GM10847 (cell line): Measurements from ENCODE around the gene ARHGAP12.

Source experiments
- POLR2A ChIP-seq: IDR thresholded peaks from 2 replicates; pipeline ENCODE4 v1.6.1; 2011; ENCODE audit not compliant: insufficient read length; ENCODE audit errors: extremely low read depth

Gene ARHGAP12

GRCh38 chr10:31954410-31955191 lies 26.0 kb upstream of the ARHGAP12 start:
- TF ChIP-seq POLR2A = no peak

DNA sequence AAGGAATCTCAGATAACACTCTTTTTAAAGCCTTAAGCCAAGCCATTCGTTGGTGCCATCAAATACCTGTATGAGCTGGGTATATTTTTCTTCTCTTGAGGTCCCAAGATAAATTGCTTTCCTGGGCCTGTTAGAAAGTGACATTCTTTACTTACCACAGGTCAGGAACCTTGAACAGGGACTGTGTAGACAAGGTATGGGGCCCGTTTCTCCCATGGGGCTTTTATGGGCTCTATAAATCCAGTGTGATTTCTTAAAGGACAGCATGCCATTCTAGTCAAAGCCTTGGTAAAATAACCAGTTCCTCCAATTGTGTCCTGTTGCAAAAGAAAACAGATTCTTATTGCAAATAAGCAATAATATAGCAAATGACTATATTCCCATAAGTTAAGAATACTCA lies 24.8 kb upstream of the ARHGAP12 start:
- TF ChIP-seq POLR2A = no peak

- TF ChIP-seq POLR2A = no peak
Measured at GRCh38 chr10:31953080-31953479, 24.4 kb upstream of the ARHGAP12 start.

DNA sequence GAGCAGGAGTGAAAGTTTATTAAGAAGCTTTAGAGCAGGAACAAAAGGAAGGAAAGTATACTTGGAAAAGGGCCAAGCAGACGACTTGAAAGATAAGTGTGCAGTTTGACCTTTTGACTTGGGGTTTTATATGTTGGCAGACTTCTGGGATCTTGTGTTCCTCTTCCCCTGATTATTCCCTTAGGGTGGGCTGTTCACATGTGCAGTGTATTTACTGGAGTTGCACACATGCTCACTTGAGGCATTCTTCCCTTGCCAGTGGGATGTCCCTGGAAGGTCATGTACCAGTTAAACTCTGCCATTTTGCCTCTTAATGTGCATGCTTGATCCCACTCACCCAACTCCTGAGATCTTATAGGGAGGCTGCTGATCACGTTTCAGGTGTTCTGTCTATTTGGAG lies 23.4 kb upstream of the ARHGAP12 start:
- no peak for TF ChIP-seq POLR2A

DNA sequence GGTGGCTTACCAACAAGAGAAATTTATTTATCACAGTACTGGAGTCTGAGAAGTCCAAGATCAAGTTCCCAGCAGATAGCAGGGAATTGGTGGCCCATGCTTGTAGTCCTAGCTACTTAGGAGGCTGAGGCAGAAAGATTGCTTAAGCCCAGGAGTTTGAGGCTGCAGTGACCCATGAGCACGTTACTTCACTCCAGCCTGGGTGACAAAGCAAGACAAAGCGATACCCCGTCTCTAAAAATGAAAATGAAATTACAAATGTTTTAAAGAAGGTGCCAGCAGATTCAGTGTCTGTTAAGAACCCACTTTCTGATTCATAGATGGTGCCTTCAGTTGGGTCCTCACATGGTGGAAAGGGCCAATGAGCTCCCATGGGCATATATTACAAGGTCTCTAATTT lies 20.6 kb upstream of the ARHGAP12 start:
- no peak for TF ChIP-seq POLR2A

DNA sequence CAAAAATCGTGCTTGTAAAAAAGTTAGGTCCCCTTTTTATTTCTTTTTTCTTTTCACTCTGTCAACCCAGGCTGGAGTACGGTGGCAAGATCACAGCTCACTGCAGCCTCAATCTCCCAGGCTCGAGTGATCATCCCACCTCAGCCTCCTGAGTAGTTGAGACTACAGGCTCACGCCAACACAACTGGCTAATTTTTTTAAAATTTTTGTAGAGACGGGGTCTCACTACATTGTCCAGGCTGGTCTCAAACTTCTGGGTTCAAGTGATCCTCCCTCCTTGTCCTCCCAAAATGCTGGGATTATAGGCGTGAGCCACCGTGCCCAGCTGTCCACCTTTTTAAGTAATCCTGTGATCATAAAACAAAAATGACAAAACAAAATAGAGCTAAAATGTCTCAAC lies 19.4 kb upstream of the ARHGAP12 start:
- TF ChIP-seq POLR2A = no peak

GRCh38 chr10:31947144-31947926 lies 18.7 kb upstream of the ARHGAP12 start:
- TF ChIP-seq POLR2A = no peak

DNA sequence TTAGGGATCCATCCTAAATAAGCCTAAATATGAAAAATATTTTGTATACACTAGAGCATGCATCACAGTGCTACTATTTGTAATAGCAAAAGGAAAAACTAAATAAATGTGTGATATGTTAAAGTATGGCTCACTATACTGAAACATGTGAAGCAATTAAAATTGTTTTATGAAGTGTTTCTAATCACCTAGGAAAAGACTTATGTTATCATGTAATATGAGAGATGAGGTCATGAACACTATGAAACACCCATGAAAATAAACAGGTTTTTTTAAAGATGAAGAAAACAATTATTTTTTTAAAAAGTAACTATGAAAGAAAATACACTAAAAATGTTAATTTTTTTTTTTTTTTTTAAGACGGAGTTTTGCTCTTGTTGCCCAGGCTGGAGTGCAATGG lies 16.8 kb upstream of the ARHGAP12 start:
- TF ChIP-seq POLR2A = no peak

- TF ChIP-seq POLR2A = no peak
Measured at GRCh38 chr10:31944071-31944433, 15.4 kb upstream of the ARHGAP12 start.

GRCh38 chr10:31942892-31943291 lies 14.3 kb upstream of the ARHGAP12 start:
- TF ChIP-seq POLR2A = no peak

DNA sequence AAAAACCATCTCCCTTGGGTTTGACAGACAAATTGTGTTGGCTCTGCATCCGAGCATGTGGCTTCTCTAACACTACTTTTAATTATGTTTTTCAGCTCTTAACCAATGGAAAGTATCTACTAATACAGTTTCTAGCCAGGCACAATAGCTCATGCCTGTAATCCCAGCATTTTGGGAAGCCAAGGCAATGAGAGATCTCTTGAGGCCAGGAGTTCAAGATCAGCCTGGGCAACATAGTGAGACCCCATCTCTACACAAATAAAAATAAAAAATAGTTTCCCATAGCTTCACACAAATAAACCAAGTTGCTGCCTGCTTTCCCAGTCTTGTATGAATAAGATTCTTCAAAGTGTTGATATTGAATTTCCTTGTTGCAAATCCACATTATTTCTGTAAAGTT lies 13.8 kb upstream of the ARHGAP12 start:
- TF ChIP-seq POLR2A = no peak

DNA sequence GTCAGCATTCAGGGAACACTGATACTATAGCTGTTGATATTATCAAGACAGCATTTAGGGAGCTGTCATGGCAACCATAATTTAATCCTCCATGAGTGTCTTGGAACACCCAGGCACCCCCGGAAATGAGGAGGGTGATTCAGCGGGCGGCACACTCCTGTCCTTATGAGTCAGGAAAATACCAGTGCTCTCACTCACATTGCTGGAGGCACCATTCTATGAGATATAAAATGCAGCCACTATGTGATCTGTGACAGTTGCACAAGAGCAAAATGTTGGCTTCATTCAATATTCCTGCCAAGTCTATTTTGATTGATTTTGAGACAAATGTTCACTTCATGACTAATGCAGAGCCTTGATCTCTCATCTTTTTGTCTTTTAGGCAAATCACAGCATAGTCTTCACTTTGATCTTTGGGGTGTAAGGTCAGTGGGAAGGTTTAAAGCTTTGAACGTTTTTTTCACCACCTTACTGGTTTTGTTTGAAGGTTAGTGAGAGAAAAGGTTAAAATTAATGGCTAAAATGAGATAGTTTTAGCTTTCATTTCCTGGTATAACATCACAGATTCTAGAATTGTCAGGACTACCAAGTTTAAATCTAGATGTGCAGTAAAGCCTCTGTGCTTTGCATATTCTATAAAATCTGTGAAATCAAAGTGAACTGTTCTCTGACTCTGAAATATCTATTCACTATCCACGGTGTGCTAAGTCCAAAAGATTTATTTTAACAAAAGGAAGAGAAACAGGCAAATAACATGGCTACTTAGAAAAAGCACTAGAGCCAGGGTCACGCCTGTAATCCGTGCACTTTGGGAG lies 12.4 kb upstream of the ARHGAP12 start:
- TF ChIP-seq POLR2A = no peak

- no peak for TF ChIP-seq POLR2A
Measured at GRCh38 chr10:31939797-31940708, 11.4 kb upstream of the ARHGAP12 start.

DNA sequence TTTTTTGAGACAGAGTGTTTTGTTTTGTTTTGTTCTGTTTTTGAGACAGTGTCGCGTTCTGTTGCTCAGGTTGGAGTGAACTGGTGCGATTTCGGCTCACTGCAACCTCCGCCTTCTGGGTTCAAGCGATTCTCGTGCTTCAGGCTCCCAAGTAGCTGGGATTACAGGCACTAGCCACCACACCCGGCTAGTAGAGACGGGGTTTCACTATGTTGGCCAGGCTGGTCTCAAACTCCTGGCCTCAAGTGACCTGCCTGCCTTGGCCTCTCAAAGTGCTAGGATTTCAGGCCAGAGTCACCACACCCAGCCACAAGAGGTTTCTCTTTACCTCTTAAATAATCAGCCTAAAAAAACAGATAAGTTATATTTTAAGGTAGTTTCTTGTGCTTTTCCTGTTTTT lies 8.7 kb upstream of the ARHGAP12 start:
- no peak for TF ChIP-seq POLR2A

GRCh38 chr10:31936933-31937332 lies 8.3 kb upstream of the ARHGAP12 start:
- TF ChIP-seq POLR2A = no peak

DNA sequence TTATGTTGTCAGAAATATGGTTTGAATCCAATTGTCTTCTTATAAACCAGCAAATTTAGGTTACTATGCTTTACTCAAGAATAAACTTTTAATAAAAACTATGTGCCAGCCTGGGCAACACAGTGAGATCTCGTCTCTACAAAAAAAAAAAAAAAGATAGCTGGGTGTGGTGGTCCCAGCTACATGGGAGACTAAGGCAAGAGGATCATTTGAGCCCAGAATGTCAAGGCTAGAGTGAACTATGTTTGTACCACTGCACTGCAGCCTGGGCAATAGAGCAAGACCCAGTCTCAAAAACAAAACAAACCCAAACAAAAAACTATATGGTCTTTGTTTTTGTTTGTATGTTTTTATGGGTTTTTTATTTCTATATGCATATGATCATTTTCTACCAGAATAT lies 7.5 kb upstream of the ARHGAP12 start:
- TF ChIP-seq POLR2A = no peak
